Uterus (tissue), 2 donors: Measurements from ENCODE around the gene FHIP1B.

ENCODE experiments used
- POLR2A ChIP-seq, 2 donors: fragments of 450-650 bp; IDR thresholded peaks; one replicate each; pipeline ENCODE4 v1.6.1; 2016; ENCODE audit warnings: antibody characterized with exemption in 2 of 2, mild to moderate bottlenecking in 1 of 2, moderate library complexity in 1 of 2
- TF ChIP-seq, protein P1 (sequence below), 4 experiments: fragments of 200-600 bp in 2 of 4; fragments of 450-650 bp in 2 of 4; sonication (generic) in 2 of 4; IDR thresholded peaks; one replicate each; pipeline ENCODE4 v1.5.1; 2016 to 2019; ENCODE audit warnings: antibody characterized with exemption in 4 of 4, mild to moderate bottlenecking in 2 of 4, moderate library complexity in 1 of 4

DNA sequence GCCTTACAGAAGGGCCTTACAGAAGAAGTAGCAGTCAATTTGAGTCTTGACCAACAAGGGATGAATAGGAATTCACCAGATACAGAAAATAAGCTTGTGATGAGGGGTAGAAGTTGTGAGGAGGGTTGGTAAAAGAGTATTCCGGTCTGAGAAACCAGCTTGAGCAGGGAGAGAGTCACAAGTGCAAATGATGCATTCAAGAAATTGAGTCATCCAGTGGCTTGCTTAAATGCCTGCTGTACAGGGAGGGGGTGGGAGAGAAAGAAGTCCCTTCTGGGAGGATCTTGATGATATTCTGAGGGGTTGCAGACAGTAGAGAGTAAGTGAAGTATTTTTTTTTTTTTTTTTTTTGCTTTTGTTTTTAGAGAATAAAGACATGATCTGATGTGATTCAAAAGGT, 34.4 kb upstream of the FHIP1B start:
- TF ChIP-seq, protein P1, sequence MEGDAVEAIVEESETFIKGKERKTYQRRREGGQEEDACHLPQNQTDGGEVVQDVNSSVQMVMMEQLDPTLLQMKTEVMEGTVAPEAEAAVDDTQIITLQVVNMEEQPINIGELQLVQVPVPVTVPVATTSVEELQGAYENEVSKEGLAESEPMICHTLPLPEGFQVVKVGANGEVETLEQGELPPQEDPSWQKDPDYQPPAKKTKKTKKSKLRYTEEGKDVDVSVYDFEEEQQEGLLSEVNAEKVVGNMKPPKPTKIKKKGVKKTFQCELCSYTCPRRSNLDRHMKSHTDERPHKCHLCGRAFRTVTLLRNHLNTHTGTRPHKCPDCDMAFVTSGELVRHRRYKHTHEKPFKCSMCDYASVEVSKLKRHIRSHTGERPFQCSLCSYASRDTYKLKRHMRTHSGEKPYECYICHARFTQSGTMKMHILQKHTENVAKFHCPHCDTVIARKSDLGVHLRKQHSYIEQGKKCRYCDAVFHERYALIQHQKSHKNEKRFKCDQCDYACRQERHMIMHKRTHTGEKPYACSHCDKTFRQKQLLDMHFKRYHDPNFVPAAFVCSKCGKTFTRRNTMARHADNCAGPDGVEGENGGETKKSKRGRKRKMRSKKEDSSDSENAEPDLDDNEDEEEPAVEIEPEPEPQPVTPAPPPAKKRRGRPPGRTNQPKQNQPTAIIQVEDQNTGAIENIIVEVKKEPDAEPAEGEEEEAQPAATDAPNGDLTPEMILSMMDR (IDR thresholded peaks at IDR 0.05), result no peak
- TF ChIP-seq POLR2A (IDR thresholded peaks at IDR 0.05), result no peak
